Thyroid gland (tissue), 4 donors: ENCODE measurements around the gene ZNF407. TPM values are rescaled to one million over a fixed set of nuclear protein-coding genes. Genes with fewer than 3 reads are reported as not detected.

ENCODE experiments used
- DNase-seq, 2 donors: peaks; one replicate each; pipeline ENCODE4 v3.0.0-alpha.2; 2019
- H3K27ac ChIP-seq, 3 donors: fragments of 200-600 bp; sonication (generic); 1 replicate in 2 of 3; 2 replicates in 1 of 3; pipeline ENCODE4 v1.5.1; 2016 to 2019; ENCODE audit warnings: mild to moderate bottlenecking in 1 of 3, moderate library complexity in 1 of 3
- H3K27me3 ChIP-seq: fragments of 200-600 bp; sonication (generic); one replicate; pipeline ENCODE4 v1.5.1; 2019
- H3K36me3 ChIP-seq, 2 donors: fragments of 200-600 bp; sonication (generic); one replicate each; pipeline ENCODE4 v1.5.1; 2016 to 2019
- H3K4me1 ChIP-seq, 2 donors: fragments of 200-600 bp; sonication (generic); one replicate each; pipeline ENCODE4 v1.5.1; 2017 to 2019
- H3K4me3 ChIP-seq, 3 donors: fragments of 200-600 bp; sonication (generic); replicated peaks in 1 of 3; 1 replicate in 2 of 3; 2 replicates in 1 of 3; pipeline ENCODE4 v1.5.1; 2016; ENCODE audit warnings: mild to moderate bottlenecking in 1 of 3
- H3K9me3 ChIP-seq: fragments of 200-600 bp; sonication (generic); one replicate; pipeline ENCODE4 v1.5.1; 2017
- POLR2A ChIP-seq, 2 donors: fragments of 450-650 bp; IDR thresholded peaks; one replicate each; pipeline ENCODE4 v1.6.1; 2017; ENCODE audit warnings: antibody characterized with exemption in 2 of 2, mild to moderate bottlenecking in 2 of 2, moderate library complexity in 1 of 2
- WGBS, 2 donors: methylation state at CpG; one replicate each; pipeline ENCODE4 v1.1.5; 2017; 5-methylcytosine and 5-hydroxymethylcytosine counted together
- intact Hi-C: fragments of 100-400 bp; cut with DNase I; formaldehyde crosslinking; loops from one replicate; pipeline ENCODE4 v1.15.1; 2023
- total RNA-seq, 4 donors: library from RNA; depleted of rRNA; stranded (reverse); fragments of >200 nt; gene quantifications; one replicate each; pipeline ENCODE4 v1.2.3, GENCODE V29; 2016
- TF ChIP-seq, protein P1 (sequence below), 6 experiments: fragments of 200-600 bp in 3 of 6; fragments of 450-650 bp in 3 of 6; sonication (generic) in 3 of 6; IDR thresholded peaks; one replicate each; pipeline ENCODE4 v1.5.1; 2016 to 2019; ENCODE audit warnings: antibody characterized with exemption in 6 of 6, mild to moderate bottlenecking in 2 of 6, inconsistent platforms in 1 of 6, moderate library complexity in 1 of 6

The ZNF407 gene
- total RNA-seq, 4 donors from 2014 or later: 20.2 to 40.0 (median 26.4) TPM

- H3K9me3 ChIP-seq: no peaks in the 10 kb centered on the region
- no peak overlapping the region for H3K27ac ChIP-seq
- no peaks in the 10 kb centered on the region for H3K36me3 ChIP-seq
- no peaks in the 10 kb centered on the region for H3K27me3 ChIP-seq
- intact Hi-C loops: loop anchor here (10.0 kb wide), 1 partner anchor 130 kb away; the partner anchor contains the start of gene PTGR3
- WGBS, 2 donors: 87 to 96% methylated on average over 3 of the region's 3 CpGs
- H3K4me3 ChIP-seq: no peak overlapping the region
- peaks cover 13 to 18% of the 10 kb centered on the region in 2 donors for H3K4me1 ChIP-seq
- TF ChIP-seq, protein P1, sequence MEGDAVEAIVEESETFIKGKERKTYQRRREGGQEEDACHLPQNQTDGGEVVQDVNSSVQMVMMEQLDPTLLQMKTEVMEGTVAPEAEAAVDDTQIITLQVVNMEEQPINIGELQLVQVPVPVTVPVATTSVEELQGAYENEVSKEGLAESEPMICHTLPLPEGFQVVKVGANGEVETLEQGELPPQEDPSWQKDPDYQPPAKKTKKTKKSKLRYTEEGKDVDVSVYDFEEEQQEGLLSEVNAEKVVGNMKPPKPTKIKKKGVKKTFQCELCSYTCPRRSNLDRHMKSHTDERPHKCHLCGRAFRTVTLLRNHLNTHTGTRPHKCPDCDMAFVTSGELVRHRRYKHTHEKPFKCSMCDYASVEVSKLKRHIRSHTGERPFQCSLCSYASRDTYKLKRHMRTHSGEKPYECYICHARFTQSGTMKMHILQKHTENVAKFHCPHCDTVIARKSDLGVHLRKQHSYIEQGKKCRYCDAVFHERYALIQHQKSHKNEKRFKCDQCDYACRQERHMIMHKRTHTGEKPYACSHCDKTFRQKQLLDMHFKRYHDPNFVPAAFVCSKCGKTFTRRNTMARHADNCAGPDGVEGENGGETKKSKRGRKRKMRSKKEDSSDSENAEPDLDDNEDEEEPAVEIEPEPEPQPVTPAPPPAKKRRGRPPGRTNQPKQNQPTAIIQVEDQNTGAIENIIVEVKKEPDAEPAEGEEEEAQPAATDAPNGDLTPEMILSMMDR (IDR thresholded peaks at IDR 0.05): no peak
- no peak for TF ChIP-seq POLR2A (IDR thresholded peaks at IDR 0.05)
- DNase-seq: no peak
These were observed 477.3 kb downstream of the ZNF407 start for GRCh38 chr18:75075016-75075305.

DNA sequence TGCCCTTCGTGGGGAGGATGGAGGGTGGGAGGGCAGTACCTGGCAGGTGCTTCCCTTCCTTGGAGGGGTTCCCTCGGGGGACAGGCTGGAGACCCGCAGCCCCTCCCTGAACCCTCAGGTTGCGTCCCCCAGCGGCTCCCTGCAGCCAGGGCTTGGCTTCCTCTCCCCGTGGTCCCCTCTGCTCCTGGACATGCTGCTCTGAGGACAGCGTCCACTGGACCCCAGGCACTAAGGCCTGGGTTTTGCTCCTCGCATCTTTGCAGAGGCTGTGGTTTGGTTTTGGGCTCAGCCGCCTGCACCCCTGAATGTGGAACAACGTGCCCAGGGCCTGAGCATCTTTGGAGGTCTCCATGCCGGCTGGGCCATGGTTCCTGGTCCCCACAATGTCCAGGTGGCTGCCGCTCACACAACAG lies 477.8 kb downstream of the ZNF407 start:
- no peaks in the 10 kb centered on the region for H3K36me3 ChIP-seq
- peaks cover 9 to 14% of the 10 kb centered on the region in 2 donors for H3K4me1 ChIP-seq
- no peak overlapping the region for H3K4me3 ChIP-seq
- no peak for TF ChIP-seq POLR2A (IDR thresholded peaks at IDR 0.05)
- TF ChIP-seq, protein P1 (IDR thresholded peaks at IDR 0.05): no peak
- intact Hi-C loops: loop anchor here (10.0 kb wide), 1 partner anchor 129 kb away; the partner anchor contains the start of gene PTGR3
- no peak for DNase-seq
- no peaks in the 10 kb centered on the region for H3K27me3 ChIP-seq
- H3K27ac ChIP-seq: no peak overlapping the region
- 89 to 94% methylated on average over 4 to 12 of the region's 12 CpGs for WGBS, 2 donors
- no peaks in the 10 kb centered on the region for H3K9me3 ChIP-seq

GRCh38 chr18:75076286-75076685 lies 478.6 kb downstream of the ZNF407 start:
- DNase-seq: no peak
- intact Hi-C loops: loop anchor here (10.0 kb wide), 1 partner anchor 129 kb away; the partner anchor contains the start of gene PTGR3
- TF ChIP-seq, protein P1 (IDR thresholded peaks at IDR 0.05): no peak
- TF ChIP-seq POLR2A (IDR thresholded peaks at IDR 0.05): no peak
- WGBS, 2 donors: 94% methylated on average over 5 of the region's 5 CpGs
- H3K27ac ChIP-seq: no peak overlapping the region
- no peaks in the 10 kb centered on the region for H3K27me3 ChIP-seq
- H3K4me3 ChIP-seq: no peak overlapping the region
- no peaks in the 10 kb centered on the region for H3K36me3 ChIP-seq
- H3K9me3 ChIP-seq: no peaks in the 10 kb centered on the region
- peaks cover 2 to 7% of the 10 kb centered on the region in 2 donors for H3K4me1 ChIP-seq

GRCh38 chr18:75081486-75081885 lies 483.8 kb downstream of the ZNF407 start:
- WGBS, 2 donors: 90 to 94% methylated on average over 8 of the region's 8 CpGs
- intact Hi-C loops: no loop called here
- Histone ChIP-seq H3K9me3 (no peaks in the 10 kb centered on the region), H3K27me3 (no peaks in the 10 kb centered on the region), H3K4me1 (no peaks in the 10 kb centered on the region), H3K4me3 (no peak overlapping the region), H3K27ac (no peak overlapping the region), H3K36me3 (no peaks in the 10 kb centered on the region)
- TF ChIP-seq, protein P1 (IDR thresholded peaks at IDR 0.05): no peak
- TF ChIP-seq POLR2A (IDR thresholded peaks at IDR 0.05): no peak
- no peak for DNase-seq

GRCh38 chr18:75083131-75083530 lies 485.5 kb downstream of the ZNF407 start:
- DNase-seq: no peak
- H3K36me3 ChIP-seq: no peaks in the 10 kb centered on the region
- intact Hi-C loops: no loop called here
- no peaks in the 10 kb centered on the region for H3K27me3 ChIP-seq
- WGBS, 2 donors: 90 to 98% methylated on average over 5 of the region's 5 CpGs
- H3K9me3 ChIP-seq: no peaks in the 10 kb centered on the region
- no peak for TF ChIP-seq POLR2A (IDR thresholded peaks at IDR 0.05)
- TF ChIP-seq, protein P1 (IDR thresholded peaks at IDR 0.05): no peak
- H3K4me3 ChIP-seq: no peak overlapping the region
- no peaks in the 10 kb centered on the region for H3K4me1 ChIP-seq
- no peak overlapping the region for H3K27ac ChIP-seq
